PFSK-1 (cell line): ENCODE results near the gene HERC5.

Experiments used
- POLR2AphosphoS5 ChIP-seq: IDR thresholded peaks from 2 replicates; pipeline ENCODE4 v1.6.1; 2012; ENCODE audit warnings: low read depth, mild to moderate bottlenecking, control low read depth, low read length, moderate library complexity
- SIN3A ChIP-seq: IDR thresholded peaks from 2 replicates; pipeline ENCODE4 v1.6.1; 2012; ENCODE audit warnings: mild to moderate bottlenecking, low read length, moderate library complexity, borderline replicate concordance; ENCODE audit not compliant: insufficient read depth
- TAF1 ChIP-seq: IDR thresholded peaks from 2 replicates; pipeline ENCODE4 v1.6.1; 2012; ENCODE audit warnings: low read length, control low read depth, borderline replicate concordance; ENCODE audit not compliant: insufficient read depth
- TF ChIP-seq, protein P1 (sequence below), 2 experiments: IDR thresholded peaks; 2 replicates each; pipeline versions ENCODE4 v1.6.1 to v1.8.0; 2011 to 2012; ENCODE audit warnings: low read depth in 2 of 2, low read length in 2 of 2, control low read depth in 1 of 2, inconsistent platforms in 1 of 2, mild to moderate bottlenecking in 1 of 2, moderate library complexity in 1 of 2; ENCODE audit not compliant: insufficient read depth in 1 of 2

GRCh38 chr4:88503344-88503743, 46.4 kb downstream of the HERC5 start:
- TF ChIP-seq SIN3A: no peak
- TF ChIP-seq, protein P1, sequence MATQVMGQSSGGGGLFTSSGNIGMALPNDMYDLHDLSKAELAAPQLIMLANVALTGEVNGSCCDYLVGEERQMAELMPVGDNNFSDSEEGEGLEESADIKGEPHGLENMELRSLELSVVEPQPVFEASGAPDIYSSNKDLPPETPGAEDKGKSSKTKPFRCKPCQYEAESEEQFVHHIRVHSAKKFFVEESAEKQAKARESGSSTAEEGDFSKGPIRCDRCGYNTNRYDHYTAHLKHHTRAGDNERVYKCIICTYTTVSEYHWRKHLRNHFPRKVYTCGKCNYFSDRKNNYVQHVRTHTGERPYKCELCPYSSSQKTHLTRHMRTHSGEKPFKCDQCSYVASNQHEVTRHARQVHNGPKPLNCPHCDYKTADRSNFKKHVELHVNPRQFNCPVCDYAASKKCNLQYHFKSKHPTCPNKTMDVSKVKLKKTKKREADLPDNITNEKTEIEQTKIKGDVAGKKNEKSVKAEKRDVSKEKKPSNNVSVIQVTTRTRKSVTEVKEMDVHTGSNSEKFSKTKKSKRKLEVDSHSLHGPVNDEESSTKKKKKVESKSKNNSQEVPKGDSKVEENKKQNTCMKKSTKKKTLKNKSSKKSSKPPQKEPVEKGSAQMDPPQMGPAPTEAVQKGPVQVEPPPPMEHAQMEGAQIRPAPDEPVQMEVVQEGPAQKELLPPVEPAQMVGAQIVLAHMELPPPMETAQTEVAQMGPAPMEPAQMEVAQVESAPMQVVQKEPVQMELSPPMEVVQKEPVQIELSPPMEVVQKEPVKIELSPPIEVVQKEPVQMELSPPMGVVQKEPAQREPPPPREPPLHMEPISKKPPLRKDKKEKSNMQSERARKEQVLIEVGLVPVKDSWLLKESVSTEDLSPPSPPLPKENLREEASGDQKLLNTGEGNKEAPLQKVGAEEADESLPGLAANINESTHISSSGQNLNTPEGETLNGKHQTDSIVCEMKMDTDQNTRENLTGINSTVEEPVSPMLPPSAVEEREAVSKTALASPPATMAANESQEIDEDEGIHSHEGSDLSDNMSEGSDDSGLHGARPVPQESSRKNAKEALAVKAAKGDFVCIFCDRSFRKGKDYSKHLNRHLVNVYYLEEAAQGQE (IDR thresholded peaks at IDR 0.05; ENCODE audit: insufficient read depth in 1 of 2, low read depth in 2 of 2, low read length in 2 of 2): no peak
- no peak for TF ChIP-seq TAF1
- no peak for TF ChIP-seq POLR2AphosphoS5
